HL-60 (cell line): Measurements from ENCODE around the gene NFATC2IP.

ENCODE experiments used
- DNase-seq, 2 experiments: peaks; one replicate each; pipeline ENCODE4 v3.0.0-alpha.2; 2010 to 2020; ENCODE audit warnings: low read depth in 1 of 2, low spot score in 1 of 2
- H3K27ac ChIP-seq: fragments of 250-450 bp; sonication (Bioruptor Pico); replicated peaks from 2 replicates; pipeline ENCODE4 v1.5.1; 2020; ENCODE audit warnings: mild to moderate bottlenecking, moderate library complexity
- H3K27me3 ChIP-seq: fragments of 250-450 bp; sonication (Bioruptor Pico); 2 replicates; pipeline ENCODE4 v1.5.1; 2021; ENCODE audit warnings: mild to moderate bottlenecking, moderate library complexity; ENCODE audit not compliant: insufficient read depth, poor library complexity, severe bottlenecking
- H3K4me3 ChIP-seq: replicated peaks from 2 replicates; pipeline ENCODE4 v1.5.1; 2011; ENCODE audit warnings: mild to moderate bottlenecking, control low read depth, low read length; ENCODE audit not compliant: insufficient read depth
- CTCF ChIP-seq: IDR thresholded peaks from one replicate; pipeline ENCODE4 v1.5.1; 2011; ENCODE audit warnings: low read length, control low read depth, inconsistent platforms; ENCODE audit not compliant: insufficient read depth
- GABPA ChIP-seq: IDR thresholded peaks from 2 replicates; pipeline ENCODE4 v1.6.1; 2012; ENCODE audit warnings: low read depth
- POLR2AphosphoS5 ChIP-seq: IDR thresholded peaks from 2 replicates; pipeline ENCODE4 v1.6.1; 2012; ENCODE audit warnings: low read depth
- SPI1 ChIP-seq: IDR thresholded peaks from 2 replicates; pipeline ENCODE4 v1.6.1; 2012; ENCODE audit warnings: low read depth, mild to moderate bottlenecking, borderline replicate concordance
- TF ChIP-seq, protein P1 (sequence below): IDR thresholded peaks from 2 replicates; pipeline ENCODE4 v1.6.1; 2012; ENCODE audit warnings: low read depth; ENCODE audit not compliant: insufficient replicate concordance

Gene NFATC2IP

DNA sequence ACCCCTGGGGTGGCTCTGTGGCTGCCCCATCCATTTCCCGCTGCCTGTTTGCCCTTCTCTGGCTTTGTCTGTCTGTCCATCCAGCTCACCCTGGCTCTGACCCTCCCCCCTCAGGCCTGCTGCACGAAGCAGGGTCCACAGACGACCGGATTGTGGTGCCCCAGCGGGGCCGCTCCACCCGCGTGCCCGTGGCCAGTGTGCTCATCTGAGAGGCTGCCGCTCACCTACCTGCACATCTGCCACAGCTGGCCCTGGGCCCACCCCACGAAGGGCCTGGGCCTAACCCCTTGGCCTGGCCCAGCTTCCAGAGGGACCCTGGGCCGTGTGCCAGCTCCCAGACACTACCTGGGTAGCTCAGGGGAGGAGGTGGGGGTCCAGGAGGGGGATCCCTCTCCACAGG is 33.4 kb downstream of the NFATC2IP start:
- Histone ChIP-seq H3K4me3 (no peak overlapping the region), H3K27ac (peak overlapping the region; percentile 28), H3K27me3 (no peaks in the 10 kb centered on the region)
- TF ChIP-seq POLR2AphosphoS5 (no peak), CTCF (no peak), GABPA (no peak), SPI1 (no peak)
- TF ChIP-seq, protein P1, sequence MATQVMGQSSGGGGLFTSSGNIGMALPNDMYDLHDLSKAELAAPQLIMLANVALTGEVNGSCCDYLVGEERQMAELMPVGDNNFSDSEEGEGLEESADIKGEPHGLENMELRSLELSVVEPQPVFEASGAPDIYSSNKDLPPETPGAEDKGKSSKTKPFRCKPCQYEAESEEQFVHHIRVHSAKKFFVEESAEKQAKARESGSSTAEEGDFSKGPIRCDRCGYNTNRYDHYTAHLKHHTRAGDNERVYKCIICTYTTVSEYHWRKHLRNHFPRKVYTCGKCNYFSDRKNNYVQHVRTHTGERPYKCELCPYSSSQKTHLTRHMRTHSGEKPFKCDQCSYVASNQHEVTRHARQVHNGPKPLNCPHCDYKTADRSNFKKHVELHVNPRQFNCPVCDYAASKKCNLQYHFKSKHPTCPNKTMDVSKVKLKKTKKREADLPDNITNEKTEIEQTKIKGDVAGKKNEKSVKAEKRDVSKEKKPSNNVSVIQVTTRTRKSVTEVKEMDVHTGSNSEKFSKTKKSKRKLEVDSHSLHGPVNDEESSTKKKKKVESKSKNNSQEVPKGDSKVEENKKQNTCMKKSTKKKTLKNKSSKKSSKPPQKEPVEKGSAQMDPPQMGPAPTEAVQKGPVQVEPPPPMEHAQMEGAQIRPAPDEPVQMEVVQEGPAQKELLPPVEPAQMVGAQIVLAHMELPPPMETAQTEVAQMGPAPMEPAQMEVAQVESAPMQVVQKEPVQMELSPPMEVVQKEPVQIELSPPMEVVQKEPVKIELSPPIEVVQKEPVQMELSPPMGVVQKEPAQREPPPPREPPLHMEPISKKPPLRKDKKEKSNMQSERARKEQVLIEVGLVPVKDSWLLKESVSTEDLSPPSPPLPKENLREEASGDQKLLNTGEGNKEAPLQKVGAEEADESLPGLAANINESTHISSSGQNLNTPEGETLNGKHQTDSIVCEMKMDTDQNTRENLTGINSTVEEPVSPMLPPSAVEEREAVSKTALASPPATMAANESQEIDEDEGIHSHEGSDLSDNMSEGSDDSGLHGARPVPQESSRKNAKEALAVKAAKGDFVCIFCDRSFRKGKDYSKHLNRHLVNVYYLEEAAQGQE = no peak
- DNase-seq = no peak

DNA sequence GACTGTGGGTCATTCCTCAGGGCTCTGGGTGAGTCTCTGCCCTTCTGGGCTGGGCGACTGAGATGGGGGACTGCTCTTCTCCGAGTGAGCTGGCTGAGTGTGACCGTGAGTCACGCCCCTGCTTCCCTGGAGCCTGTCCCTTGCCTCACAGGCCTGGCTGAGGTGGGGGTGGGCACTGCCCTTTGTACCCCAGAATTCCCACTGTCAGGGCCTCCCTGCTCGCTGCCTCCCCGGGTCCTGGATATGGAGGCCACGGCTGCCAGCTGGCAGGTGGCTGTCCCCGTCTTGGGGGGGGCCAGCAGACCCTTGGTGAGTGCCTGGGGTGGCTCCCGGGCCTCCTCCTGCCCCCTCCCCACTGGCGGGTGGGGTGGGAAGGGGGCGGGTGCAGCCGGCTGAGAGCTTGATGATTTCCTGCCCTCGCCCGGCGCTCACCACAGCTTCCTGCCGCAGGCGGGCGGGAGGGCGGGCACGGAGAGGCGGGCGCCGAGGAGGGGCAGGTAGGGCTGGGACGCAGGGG is 33.9 kb downstream of the NFATC2IP start, which contains the start of gene LAT:
Gene LAT, plus strand, starts transcription at position 434 of the 517 bp plus-strand sequence. CDS start 366 bp downstream, outside the sequence.
- Histone ChIP-seq H3K27ac (peak within 1 kb of the TSS; percentile 28), H3K4me3 (no peak within 1 kb of the TSS; the same call in 1 of the 2 replicates), H3K27me3 (no peaks in the 10 kb centered on the region)
- peak in 1 of 2 experiments; percentile 68 for DNase-seq
- TF ChIP-seq, protein P1 = no peak
- TF ChIP-seq SPI1 (no peak), POLR2AphosphoS5 (0 out of 2 replicates have a peak, but pooled peaks have one; percentile 20)

GRCh38 chr16:28985211-28986041 is 34.7 kb downstream of the NFATC2IP start:
- Histone ChIP-seq H3K27ac (no peak overlapping the region), H3K27me3 (no peaks in the 10 kb centered on the region), H3K4me3 (no peak overlapping the region)
- no peak for DNase-seq
- TF ChIP-seq GABPA = no peak
- TF ChIP-seq SPI1 = no peak
- TF ChIP-seq, protein P1 = no peak

DNA sequence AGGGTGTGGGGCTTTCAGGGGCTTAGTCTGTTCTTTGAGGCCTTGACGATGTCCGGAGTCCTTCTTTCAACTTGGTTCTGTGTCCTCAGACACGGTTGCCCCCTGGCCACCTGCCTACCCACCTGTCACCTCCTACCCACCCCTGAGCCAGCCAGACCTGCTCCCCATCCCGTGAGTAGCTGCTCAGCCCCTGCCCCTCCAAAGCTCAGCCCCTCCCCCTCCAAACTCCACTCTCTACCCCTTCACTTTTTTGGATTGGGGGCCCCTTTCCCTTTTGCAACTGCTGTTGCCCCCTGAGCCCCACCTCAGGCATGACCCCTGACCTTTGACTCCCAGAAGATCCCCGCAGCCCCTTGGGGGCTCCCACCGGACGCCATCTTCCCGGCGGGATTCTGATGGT is 35.3 kb downstream of the NFATC2IP start:
- Histone ChIP-seq H3K4me3 (no peak overlapping the region), H3K27me3 (no peaks in the 10 kb centered on the region), H3K27ac (no peak overlapping the region)
- no peak for DNase-seq
- no peak for TF ChIP-seq GABPA
- TF ChIP-seq, protein P1 = no peak
- TF ChIP-seq CTCF = no peak
- no peak for TF ChIP-seq POLR2AphosphoS5
- TF ChIP-seq SPI1 = no peak
